OCI-LY7 (cell line): ENCODE measurements around the gene MBLAC1.

ENCODE experiments used
- EZH2phosphoT487 ChIP-seq: fragments of 200-600 bp; sonication (generic); IDR thresholded peaks from 2 replicates; pipeline ENCODE4 v1.6.1; 2018; ENCODE audit warnings: low read depth, borderline replicate concordance, mild to moderate bottlenecking, mixed run types, antibody characterized with exemption, low read length, moderate library complexity, mixed read lengths
- TF ChIP-seq, protein P1 (sequence below): fragments of 200-600 bp; sonication (generic); conservative IDR thresholded peaks from 2 replicates; pipeline ENCODE4 v1.5.1; 2014; ENCODE audit warnings: mild to moderate bottlenecking, antibody characterized with exemption, low read length, moderate library complexity, mixed read lengths

DNA sequence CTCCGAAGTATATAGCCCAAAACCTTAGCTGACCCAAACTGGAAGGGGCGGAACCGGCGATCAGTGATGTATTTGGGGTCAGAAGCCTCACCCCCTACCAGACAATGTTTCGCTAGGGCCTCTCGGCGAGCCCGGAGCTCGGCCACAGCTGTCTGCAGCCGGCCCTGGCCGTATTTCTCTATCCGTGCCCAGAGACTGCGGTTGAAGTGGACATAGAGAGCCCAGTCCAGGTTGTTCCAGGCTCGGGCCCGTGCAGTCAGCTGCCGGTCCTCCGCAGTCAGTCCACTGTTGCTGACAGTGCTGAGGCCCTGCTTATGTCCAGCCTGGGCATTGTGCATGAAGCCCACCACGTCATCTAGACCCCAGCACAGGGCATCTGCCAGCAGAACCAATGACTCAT is 33.3 kb downstream of the MBLAC1 start:
- TF ChIP-seq, protein P1, sequence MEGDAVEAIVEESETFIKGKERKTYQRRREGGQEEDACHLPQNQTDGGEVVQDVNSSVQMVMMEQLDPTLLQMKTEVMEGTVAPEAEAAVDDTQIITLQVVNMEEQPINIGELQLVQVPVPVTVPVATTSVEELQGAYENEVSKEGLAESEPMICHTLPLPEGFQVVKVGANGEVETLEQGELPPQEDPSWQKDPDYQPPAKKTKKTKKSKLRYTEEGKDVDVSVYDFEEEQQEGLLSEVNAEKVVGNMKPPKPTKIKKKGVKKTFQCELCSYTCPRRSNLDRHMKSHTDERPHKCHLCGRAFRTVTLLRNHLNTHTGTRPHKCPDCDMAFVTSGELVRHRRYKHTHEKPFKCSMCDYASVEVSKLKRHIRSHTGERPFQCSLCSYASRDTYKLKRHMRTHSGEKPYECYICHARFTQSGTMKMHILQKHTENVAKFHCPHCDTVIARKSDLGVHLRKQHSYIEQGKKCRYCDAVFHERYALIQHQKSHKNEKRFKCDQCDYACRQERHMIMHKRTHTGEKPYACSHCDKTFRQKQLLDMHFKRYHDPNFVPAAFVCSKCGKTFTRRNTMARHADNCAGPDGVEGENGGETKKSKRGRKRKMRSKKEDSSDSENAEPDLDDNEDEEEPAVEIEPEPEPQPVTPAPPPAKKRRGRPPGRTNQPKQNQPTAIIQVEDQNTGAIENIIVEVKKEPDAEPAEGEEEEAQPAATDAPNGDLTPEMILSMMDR = no peak
- no peak for TF ChIP-seq EZH2phosphoT487
